WTC11 (cell line): ENCODE results near the gene SIGLEC11.

Experiments used
- CREB1 ChIP-seq: sonication (generic); formaldehyde crosslinking; IDR thresholded peaks from 2 replicates; pipeline ENCODE4 v1.8.0; 2023; ENCODE audit warnings: mild to moderate bottlenecking, missing genetic modification reagents
- ETV6 ChIP-seq: sonication (generic); formaldehyde crosslinking; IDR thresholded peaks from 2 replicates; pipeline ENCODE4 v1.8.1; 2022; ENCODE audit warnings: mild to moderate bottlenecking, missing genetic modification reagents
- TEAD4 ChIP-seq: sonication (generic); formaldehyde crosslinking; IDR thresholded peaks from 2 replicates; pipeline ENCODE4 v1.8.0; 2022; ENCODE audit warnings: mild to moderate bottlenecking, missing genetic modification reagents
- TF ChIP-seq, protein P1 (sequence below): fragments of 200-600 bp; IDR thresholded peaks from 2 replicates; pipeline ENCODE4 v1.8.0; 2022; ENCODE audit warnings: antibody characterized with exemption
- TF ChIP-seq, protein P2 (sequence below): sonication (generic); formaldehyde crosslinking; IDR thresholded peaks from 2 replicates; pipeline ENCODE4 v1.8.0; 2022; ENCODE audit warnings: mild to moderate bottlenecking, missing genetic modification reagents
- TF ChIP-seq, protein P3 (sequence below): sonication (generic); formaldehyde crosslinking; IDR thresholded peaks from 2 replicates; pipeline ENCODE4 v1.8.1; 2023; ENCODE audit warnings: mild to moderate bottlenecking, missing genetic modification reagents, moderate library complexity
- TF ChIP-seq, protein P4 (sequence below): sonication (generic); formaldehyde crosslinking; IDR thresholded peaks from 2 replicates; pipeline ENCODE4 v1.8.1; 2022; ENCODE audit warnings: mild to moderate bottlenecking, missing genetic modification reagents, moderate library complexity, borderline replicate concordance
- TF ChIP-seq, protein P5 (sequence below): sonication (generic); formaldehyde crosslinking; IDR thresholded peaks from 2 replicates; pipeline ENCODE4 v1.8.1; 2023; ENCODE audit warnings: mild to moderate bottlenecking, missing genetic modification reagents

DNA sequence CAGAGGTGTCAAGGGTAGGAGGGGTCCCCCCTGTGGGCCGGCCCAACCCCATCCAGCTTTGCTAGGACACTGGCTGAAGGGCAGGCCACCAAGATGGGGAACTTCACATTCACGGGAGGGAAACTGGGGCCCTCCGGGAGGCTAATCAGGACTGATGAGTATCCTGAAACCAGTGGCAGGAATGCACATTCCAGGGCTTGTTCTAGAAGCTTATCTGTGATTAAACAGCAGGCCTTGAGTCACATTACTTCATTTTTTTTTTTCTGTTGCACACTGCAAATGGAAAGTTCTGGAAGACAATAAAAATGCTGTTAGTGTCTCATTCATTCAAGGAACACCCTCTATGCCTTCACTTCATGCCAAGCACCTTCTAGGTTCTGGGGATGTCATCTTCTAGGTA, 15.5 kb upstream of the SIGLEC11 start:
- TF ChIP-seq, protein P1, sequence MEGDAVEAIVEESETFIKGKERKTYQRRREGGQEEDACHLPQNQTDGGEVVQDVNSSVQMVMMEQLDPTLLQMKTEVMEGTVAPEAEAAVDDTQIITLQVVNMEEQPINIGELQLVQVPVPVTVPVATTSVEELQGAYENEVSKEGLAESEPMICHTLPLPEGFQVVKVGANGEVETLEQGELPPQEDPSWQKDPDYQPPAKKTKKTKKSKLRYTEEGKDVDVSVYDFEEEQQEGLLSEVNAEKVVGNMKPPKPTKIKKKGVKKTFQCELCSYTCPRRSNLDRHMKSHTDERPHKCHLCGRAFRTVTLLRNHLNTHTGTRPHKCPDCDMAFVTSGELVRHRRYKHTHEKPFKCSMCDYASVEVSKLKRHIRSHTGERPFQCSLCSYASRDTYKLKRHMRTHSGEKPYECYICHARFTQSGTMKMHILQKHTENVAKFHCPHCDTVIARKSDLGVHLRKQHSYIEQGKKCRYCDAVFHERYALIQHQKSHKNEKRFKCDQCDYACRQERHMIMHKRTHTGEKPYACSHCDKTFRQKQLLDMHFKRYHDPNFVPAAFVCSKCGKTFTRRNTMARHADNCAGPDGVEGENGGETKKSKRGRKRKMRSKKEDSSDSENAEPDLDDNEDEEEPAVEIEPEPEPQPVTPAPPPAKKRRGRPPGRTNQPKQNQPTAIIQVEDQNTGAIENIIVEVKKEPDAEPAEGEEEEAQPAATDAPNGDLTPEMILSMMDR = no peak
- no peak for TF ChIP-seq TEAD4 (CRISPR knock-in tag)
- TF ChIP-seq, protein P2, sequence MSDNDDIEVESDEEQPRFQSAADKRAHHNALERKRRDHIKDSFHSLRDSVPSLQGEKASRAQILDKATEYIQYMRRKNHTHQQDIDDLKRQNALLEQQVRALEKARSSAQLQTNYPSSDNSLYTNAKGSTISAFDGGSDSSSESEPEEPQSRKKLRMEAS (CRISPR knock-in tag) = no peak
- no peak for TF ChIP-seq ETV6 (CRISPR knock-in tag)
- TF ChIP-seq, protein P3, sequence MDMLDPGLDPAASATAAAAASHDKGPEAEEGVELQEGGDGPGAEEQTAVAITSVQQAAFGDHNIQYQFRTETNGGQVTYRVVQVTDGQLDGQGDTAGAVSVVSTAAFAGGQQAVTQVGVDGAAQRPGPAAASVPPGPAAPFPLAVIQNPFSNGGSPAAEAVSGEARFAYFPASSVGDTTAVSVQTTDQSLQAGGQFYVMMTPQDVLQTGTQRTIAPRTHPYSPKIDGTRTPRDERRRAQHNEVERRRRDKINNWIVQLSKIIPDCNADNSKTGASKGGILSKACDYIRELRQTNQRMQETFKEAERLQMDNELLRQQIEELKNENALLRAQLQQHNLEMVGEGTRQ (CRISPR knock-in tag) = no peak
- TF ChIP-seq, protein P4, sequence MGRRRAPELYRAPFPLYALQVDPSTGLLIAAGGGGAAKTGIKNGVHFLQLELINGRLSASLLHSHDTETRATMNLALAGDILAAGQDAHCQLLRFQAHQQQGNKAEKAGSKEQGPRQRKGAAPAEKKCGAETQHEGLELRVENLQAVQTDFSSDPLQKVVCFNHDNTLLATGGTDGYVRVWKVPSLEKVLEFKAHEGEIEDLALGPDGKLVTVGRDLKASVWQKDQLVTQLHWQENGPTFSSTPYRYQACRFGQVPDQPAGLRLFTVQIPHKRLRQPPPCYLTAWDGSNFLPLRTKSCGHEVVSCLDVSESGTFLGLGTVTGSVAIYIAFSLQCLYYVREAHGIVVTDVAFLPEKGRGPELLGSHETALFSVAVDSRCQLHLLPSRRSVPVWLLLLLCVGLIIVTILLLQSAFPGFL (CRISPR knock-in tag) = no peak
- no peak for TF ChIP-seq CREB1 (CRISPR knock-in tag)
- TF ChIP-seq, protein P5, sequence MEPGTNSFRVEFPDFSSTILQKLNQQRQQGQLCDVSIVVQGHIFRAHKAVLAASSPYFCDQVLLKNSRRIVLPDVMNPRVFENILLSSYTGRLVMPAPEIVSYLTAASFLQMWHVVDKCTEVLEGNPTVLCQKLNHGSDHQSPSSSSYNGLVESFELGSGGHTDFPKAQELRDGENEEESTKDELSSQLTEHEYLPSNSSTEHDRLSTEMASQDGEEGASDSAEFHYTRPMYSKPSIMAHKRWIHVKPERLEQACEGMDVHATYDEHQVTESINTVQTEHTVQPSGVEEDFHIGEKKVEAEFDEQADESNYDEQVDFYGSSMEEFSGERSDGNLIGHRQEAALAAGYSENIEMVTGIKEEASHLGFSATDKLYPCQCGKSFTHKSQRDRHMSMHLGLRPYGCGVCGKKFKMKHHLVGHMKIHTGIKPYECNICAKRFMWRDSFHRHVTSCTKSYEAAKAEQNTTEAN = no peak
